ENCODE measurements around the gene RBMS2. TPM values are rescaled to one million over a fixed set of nuclear protein-coding genes. Genes with fewer than 3 reads are reported as not detected.
A peak's percentile ranks its signal among the peaks of the same experiment; 100 is the strongest.

The RBMS2 gene
- total and polyA plus RNA-seq, 7 experiments from 2014 or later = 0.81 to 12.8 (median 5.1) TPM

- ATAC-seq (peak; percentile 28), DNase-seq (peak; percentile 45 to 75 (median 50))
- H3K36me3 Mint-ChIP-seq = peaks cover 0 to 19% (median 17%) of the 10 kb centered on the region in 5 donors
- peak overlapping the region; percentile 87 to 100 (median 98) for H3K4me3 Mint-ChIP-seq
- H3K27ac ChIP-seq (ENCODE audit: low read depth, low read length) = peak overlapping the region; percentile 83
- peaks cover 37 to 51% of the 10 kb centered on the region in 2 donors for H3K4me1 ChIP-seq (ENCODE audit: control insufficient read depth in 2 of 2, insufficient read depth in 2 of 2, low read length in 2 of 2)
- ChIA-PET POLR2A (interaction anchor here (0.6 to 6.5 kb wide), 18 partner anchors 6 to 476 kb away, joined by 3 to 103 read pairs (median 4); partner anchors contain the start of genes ATP5F1B, BAZ2A, NACA and PTGES3), CTCF (interaction anchor here (0.5 to 2.2 kb wide), 8 partner anchors 10 to 476 kb away, joined by 3 to 16 read pairs (median 5); partner anchors contain the start of gene STAT6)
- H3K27me3 Mint-ChIP-seq = no peaks in the 10 kb centered on the region
- intact Hi-C loops (cut with micrococcal nuclease) = loop anchor here (1.0 to 10.0 kb wide), 13 partner anchors 53 to 1117 kb away; partner anchors contain the start of genes RPL41 (in 2 of the 2), STAT2 (in 2 of the 2), ZBTB39 (in 2 of the 2) and ZC3H10 (in 2 of the 2)
- H3K9me3 ChIP-seq (ENCODE audit: control insufficient read depth in 2 of 3, low read length in 3 of 3) = no peaks in the 10 kb centered on the region
- H3K4me1 Mint-ChIP-seq = peaks cover 41 to 80% (median 72%) of the 10 kb centered on the region in 7 donors
- H3K4me3 ChIP-seq (ENCODE audit: low read length) = peak overlapping the region; percentile 73
- H3K9me3 Mint-ChIP-seq = peaks cover 0 to 1% (median 0%) of the 10 kb centered on the region in 11 donors
- H3K27ac Mint-ChIP-seq = peak overlapping the region; percentile 89 to 99 (median 97)
- no peaks in the 10 kb centered on the region for H3K27me3 ChIP-seq (ENCODE audit: control insufficient read depth in 2 of 2, insufficient read depth in 2 of 2, low read length in 2 of 2)
- H3K36me3 ChIP-seq (ENCODE audit: control insufficient read depth in 2 of 3, insufficient read depth in 3 of 3, low read length in 3 of 3) = peaks cover 5 to 26% (median 23%) of the 10 kb centered on the region in 3 experiments
Measured at GRCh38 chr12:56634837-56635791, 113.5 kb downstream of the RBMS2 start.

DNA sequence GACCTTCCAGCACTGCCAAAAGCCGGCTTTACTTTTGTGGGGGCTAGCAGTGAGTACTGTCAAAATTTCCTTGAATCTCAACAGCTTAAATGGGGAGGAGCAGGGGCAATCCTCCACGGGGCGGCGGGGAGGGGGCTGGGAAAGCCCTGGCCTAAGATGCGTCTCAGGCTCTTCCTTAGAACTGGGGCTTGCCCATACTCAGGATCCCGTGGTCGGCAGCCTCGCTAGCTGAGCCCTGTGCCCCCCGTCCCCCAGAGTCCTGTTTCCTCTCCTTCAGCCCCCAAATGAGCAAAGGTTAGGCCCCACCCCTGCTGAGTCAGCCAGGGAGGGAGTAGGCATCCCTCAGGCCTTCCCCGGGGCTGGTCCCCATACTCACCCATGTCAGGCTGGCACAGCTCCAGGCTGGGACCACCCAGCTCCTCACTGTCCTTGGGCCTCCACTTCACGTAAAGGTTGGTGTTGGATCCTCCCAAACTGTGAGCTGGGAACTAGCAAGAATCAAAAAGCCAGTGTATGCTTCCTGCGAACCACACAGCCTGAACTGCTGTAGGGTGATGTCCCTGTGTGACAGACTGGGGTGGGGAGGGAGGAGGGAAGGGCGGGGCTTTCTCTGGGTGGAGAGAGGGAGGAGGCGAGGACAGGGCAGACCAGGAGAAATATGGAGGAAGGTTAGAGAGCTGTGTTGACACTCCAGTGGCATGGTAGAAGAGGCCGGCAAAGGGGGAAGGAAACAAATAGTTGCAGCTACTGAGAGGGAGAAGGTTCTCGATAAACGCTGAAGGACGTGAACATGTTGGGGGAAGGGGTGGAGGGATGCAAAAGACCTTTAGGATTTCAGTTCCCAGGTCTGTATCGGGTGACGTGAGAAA, 114.4 kb downstream of the RBMS2 start:
- Histone ChIP-seq H3K4me3 (ENCODE audit: low read length) (peak overlapping the region; percentile 73), H3K27ac (ENCODE audit: low read depth, low read length) (peak overlapping the region; percentile 83), H3K9me3 (ENCODE audit: control insufficient read depth in 2 of 3, low read length in 3 of 3) (no peaks in the 10 kb centered on the region), H3K36me3 (ENCODE audit: control insufficient read depth in 2 of 3, insufficient read depth in 3 of 3, low read length in 3 of 3) (peaks cover 5 to 33% (median 28%) of the 10 kb centered on the region in 3 experiments), H3K27me3 (ENCODE audit: control insufficient read depth in 2 of 2, insufficient read depth in 2 of 2, low read length in 2 of 2) (no peaks in the 10 kb centered on the region), H3K4me1 (ENCODE audit: control insufficient read depth in 2 of 2, insufficient read depth in 2 of 2, low read length in 2 of 2) (peaks cover 31 to 43% of the 10 kb centered on the region in 2 donors)
- ChIA-PET CTCF (interaction anchor here (0.7 to 2.2 kb wide), 17 partner anchors 7 to 662 kb away, joined by 3 to 16 read pairs (median 4); partner anchors contain the start of genes ATP5F1B, RAB5B, RNF41 and STAT6), POLR2A (interaction anchor here (0.6 to 6.5 kb wide), 24 partner anchors 7 to 593 kb away, joined by 3 to 103 read pairs (median 3); partner anchors contain the start of genes ATP5F1B, BAZ2A, NACA and PTGES3)
- peaks cover 33 to 74% (median 66%) of the 10 kb centered on the region in 7 donors for H3K4me1 Mint-ChIP-seq
- intact Hi-C loops (cut with micrococcal nuclease) = loop anchor here (1.0 to 10.0 kb wide), 21 partner anchors 8 to 1116 kb away; partner anchors contain the start of genes NACA (in 2 of the 2), PTGES3 (in 2 of the 2), RPL41 (in 2 of the 2) and STAT2 (in 2 of the 2)
- H3K4me3 Mint-ChIP-seq = peak overlapping the region; percentile 87 to 100 (median 96)
- H3K9me3 Mint-ChIP-seq = peaks cover 0 to 1% (median 0%) of the 10 kb centered on the region in 11 donors
- DNase-seq (peak; percentile 44 to 85 (median 71)), ATAC-seq (peak; percentile 81)
- H3K27me3 Mint-ChIP-seq = no peaks in the 10 kb centered on the region
- peaks cover 0 to 22% (median 17%) of the 10 kb centered on the region in 5 donors for H3K36me3 Mint-ChIP-seq
- H3K27ac Mint-ChIP-seq = peak overlapping the region; percentile 89 to 99 (median 97)

- Histone ChIP-seq H3K9me3 (ENCODE audit: control insufficient read depth in 2 of 3, low read length in 3 of 3) (no peaks in the 10 kb centered on the region), H3K27ac (ENCODE audit: low read depth, low read length) (peak overlapping the region; percentile 83), H3K36me3 (ENCODE audit: control insufficient read depth in 2 of 3, insufficient read depth in 3 of 3, low read length in 3 of 3) (peaks cover 7 to 37% (median 28%) of the 10 kb centered on the region in 3 experiments), H3K4me1 (ENCODE audit: control insufficient read depth in 2 of 2, insufficient read depth in 2 of 2, low read length in 2 of 2) (peaks cover 27 to 36% of the 10 kb centered on the region in 2 donors), H3K4me3 (ENCODE audit: low read length) (peak overlapping the region; percentile 73), H3K27me3 (ENCODE audit: control insufficient read depth in 2 of 2, insufficient read depth in 2 of 2, low read length in 2 of 2) (no peaks in the 10 kb centered on the region)
- peak overlapping the region; percentile 89 to 99 (median 97) for H3K27ac Mint-ChIP-seq
- peaks cover 0 to 22% (median 17%) of the 10 kb centered on the region in 5 donors for H3K36me3 Mint-ChIP-seq
- peak overlapping the region; percentile 87 to 100 (median 96) for H3K4me3 Mint-ChIP-seq
- CTCF ChIA-PET = interaction anchor here (0.6 to 2.2 kb wide), 20 partner anchors 8 to 663 kb away, joined by 3 to 16 read pairs (median 4); partner anchors contain the start of genes ATP5F1B, RAB5B and RNF41
- intact Hi-C loops (cut with micrococcal nuclease) = loop anchor here (1.0 to 10.0 kb wide), 19 partner anchors 9 to 1115 kb away; partner anchors contain the start of genes NACA (in 2 of the 2), RPL41 (in 2 of the 2), ZBTB39 (in 2 of the 2) and ZC3H10 (in 2 of the 2)
- POLR2A ChIA-PET = interaction anchor here (0.6 to 6.5 kb wide), 16 partner anchors 8 to 593 kb away, joined by 3 to 103 read pairs (median 4); partner anchors contain the start of genes ATP5F1B, BAZ2A, NACA and PTGES3
- H3K9me3 Mint-ChIP-seq = peaks cover 0 to 1% (median 0%) of the 10 kb centered on the region in 11 donors
- DNase-seq = peak; percentile 86 to 99 (median 94)
- peaks cover 28 to 69% (median 57%) of the 10 kb centered on the region in 7 donors for H3K4me1 Mint-ChIP-seq
- H3K27me3 Mint-ChIP-seq = no peaks in the 10 kb centered on the region
- peak; percentile 83 for ATAC-seq
Measured at GRCh38 chr12:56636675-56637540, 115.3 kb downstream of the RBMS2 start.

DNA sequence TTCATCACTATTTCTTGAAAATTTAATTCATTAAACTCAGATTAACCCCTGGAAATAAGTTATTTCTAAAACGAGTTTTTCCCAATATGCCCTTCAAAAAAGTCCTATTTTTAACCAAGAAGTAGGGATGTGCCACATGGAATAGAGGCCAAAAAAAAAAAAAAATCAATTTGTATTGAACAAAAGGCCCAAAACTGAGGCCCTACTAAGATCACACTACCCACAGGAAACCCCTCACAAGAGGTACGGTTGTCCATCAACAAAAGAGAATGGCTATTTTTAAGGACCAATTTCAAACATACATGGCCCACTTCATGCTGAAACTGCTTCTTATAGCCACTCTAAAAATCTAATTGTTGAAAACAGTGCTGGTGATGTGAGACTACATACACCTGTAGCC, 116.0 kb downstream of the RBMS2 start:
- Histone ChIP-seq H3K9me3 (ENCODE audit: control insufficient read depth in 2 of 3, low read length in 3 of 3) (no peaks in the 10 kb centered on the region), H3K27me3 (ENCODE audit: control insufficient read depth in 2 of 2, insufficient read depth in 2 of 2, low read length in 2 of 2) (no peaks in the 10 kb centered on the region), H3K4me1 (ENCODE audit: control insufficient read depth in 2 of 2, insufficient read depth in 2 of 2, low read length in 2 of 2) (peaks cover 22 to 29% of the 10 kb centered on the region in 2 donors), H3K4me3 (ENCODE audit: low read length) (no peak overlapping the region), H3K36me3 (ENCODE audit: control insufficient read depth in 2 of 3, insufficient read depth in 3 of 3, low read length in 3 of 3) (peaks cover 14 to 44% (median 34%) of the 10 kb centered on the region in 3 experiments), H3K27ac (ENCODE audit: low read depth, low read length) (peak overlapping the region; percentile 83)
- H3K4me3 Mint-ChIP-seq = peak overlapping the region in 2 of 10 donors; percentile 17 to 21
- H3K4me1 Mint-ChIP-seq = peaks cover 28 to 69% (median 56%) of the 10 kb centered on the region in 7 donors
- peak overlapping the region; percentile 52 to 98 (median 89) for H3K27ac Mint-ChIP-seq
- H3K27me3 Mint-ChIP-seq = no peaks in the 10 kb centered on the region
- H3K9me3 Mint-ChIP-seq = peaks cover 0 to 1% (median 0%) of the 10 kb centered on the region in 11 donors
- POLR2A ChIA-PET = interaction anchor here (0.9 to 6.5 kb wide), 6 partner anchors 9 to 88 kb away, joined by 4 to 103 read pairs (median 30); partner anchors contain the start of genes BAZ2A, NACA and PTGES3
- intact Hi-C loops (cut with micrococcal nuclease) = loop anchor here (2.0 to 10.0 kb wide), 13 partner anchors 21 to 1115 kb away; partner anchors contain the start of genes NACA (in 2 of the 2), RPL41 (in 2 of the 2), ZBTB39 (in 2 of the 2) and ZC3H10 (in 2 of the 2)
- no peak for ATAC-seq
- H3K36me3 Mint-ChIP-seq = peaks cover 0 to 29% (median 17%) of the 10 kb centered on the region in 5 donors
- CTCF ChIA-PET = interaction anchor here (1.1 kb wide), 1 partner anchor 37 kb away, joined by 3 read pairs; no protein-coding TSS in a partner anchor
- no peak for DNase-seq

GRCh38 chr12:56641219-56641618, 119.6 kb downstream of the RBMS2 start:
- no peak overlapping the region for H3K27ac ChIP-seq (ENCODE audit: low read depth, low read length)
- ChIA-PET POLR2A (interaction anchor here (0.8 to 8.3 kb wide), 4 partner anchors 12 to 46 kb away, joined by 3 to 88 read pairs (median 4); partner anchors contain the start of gene BAZ2A), CTCF (interaction anchor here (0.6 to 0.7 kb wide), 2 partner anchors 17 to 29 kb away, joined by 3 to 4 read pairs; no protein-coding TSS in a partner anchor)
- no peaks in the 10 kb centered on the region for H3K27me3 ChIP-seq (ENCODE audit: control insufficient read depth in 2 of 2, insufficient read depth in 2 of 2, low read length in 2 of 2)
- intact Hi-C loops (cut with micrococcal nuclease) = no loop called here
- peak overlapping the region in 1 of 9 donors; percentile 26 for H3K27ac Mint-ChIP-seq
- no peak for ATAC-seq
- peaks cover 25 to 63% (median 48%) of the 10 kb centered on the region in 7 donors for H3K4me1 Mint-ChIP-seq
- peaks cover 5 to 21% of the 10 kb centered on the region in 2 donors for H3K4me1 ChIP-seq (ENCODE audit: control insufficient read depth in 2 of 2, insufficient read depth in 2 of 2, low read length in 2 of 2)
- H3K9me3 ChIP-seq (ENCODE audit: control insufficient read depth in 2 of 3, low read length in 3 of 3) = no peaks in the 10 kb centered on the region
- H3K9me3 Mint-ChIP-seq = peaks cover 0 to 1% (median 0%) of the 10 kb centered on the region in 11 donors
- no peaks in the 10 kb centered on the region for H3K27me3 Mint-ChIP-seq
- peaks cover 6 to 48% (median 30%) of the 10 kb centered on the region in 5 donors for H3K36me3 Mint-ChIP-seq
- H3K4me3 Mint-ChIP-seq = no peak overlapping the region
- no peak overlapping the region for H3K4me3 ChIP-seq (ENCODE audit: low read length)
- peaks cover 17 to 67% (median 46%) of the 10 kb centered on the region in 3 experiments for H3K36me3 ChIP-seq (ENCODE audit: control insufficient read depth in 2 of 3, insufficient read depth in 3 of 3, low read length in 3 of 3)
- no peak for DNase-seq
